ENCODE data around the gene OR4M1.

OR4M1 gene

GRCh38 chr14:19823765-19824164 is 50.5 kb downstream of the OR4M1 start:
- DNase-seq: no peak

- peak in 1 of 2 donors; percentile 0 for DNase-seq
Measured at GRCh38 chr14:19827626-19828244, 54.4 kb downstream of the OR4M1 start.

- no peak for DNase-seq
Measured at GRCh38 chr14:19828314-19828713, 55.0 kb downstream of the OR4M1 start.

All from hippocampal formation (tissue), 2 donors.